Measurements from ENCODE around the gene COL6A2.
"Not testable (repeated sequence)": the region's sequence is repeated elsewhere in the genome, so short reads cannot be mapped to it uniquely, and the experiment has no call there.

Gene COL6A2

GRCh38 chr21:46135782-46136395 lies 38.0 kb downstream of the COL6A2 start:
- TF ChIP-seq CTCF (IDR thresholded peaks at IDR 0.05; ENCODE audit: low read depth, low read length, missing control alignments) = no peak
- H3K4me3 ChIP-seq (ENCODE audit: low read depth, low read length) = no peak overlapping the region
- DNase-seq (ENCODE audit: low read depth) = no peak

- H3K4me3 ChIP-seq (ENCODE audit: low read depth, low read length) = no peak overlapping the region
- no peak for TF ChIP-seq CTCF (IDR thresholded peaks at IDR 0.05; ENCODE audit: low read depth, low read length, missing control alignments)
- no peak for DNase-seq (ENCODE audit: low read depth)
Observed at GRCh38 chr21:46136739-46137349, 38.9 kb downstream of the COL6A2 start.

- no peak for DNase-seq (ENCODE audit: low read depth)
- no peak overlapping the region for H3K4me3 ChIP-seq (ENCODE audit: low read depth, low read length)
- no peak for TF ChIP-seq CTCF (IDR thresholded peaks at IDR 0.05; ENCODE audit: low read depth, low read length, missing control alignments)
Observed at GRCh38 chr21:46137908-46138307, 40.0 kb downstream of the COL6A2 start.

- DNase-seq (ENCODE audit: low read depth) = no peak
- H3K4me3 ChIP-seq (ENCODE audit: low read depth, low read length) = no peak overlapping the region
- TF ChIP-seq CTCF (IDR thresholded peaks at IDR 0.05; ENCODE audit: low read depth, low read length, missing control alignments) = no peak
Observed at GRCh38 chr21:46138383-46138970, 40.6 kb downstream of the COL6A2 start.

- DNase-seq (ENCODE audit: low read depth) = no peak
- TF ChIP-seq CTCF (IDR thresholded peaks at IDR 0.05; ENCODE audit: low read depth, low read length, missing control alignments) = no peak
- H3K4me3 ChIP-seq (ENCODE audit: low read depth, low read length) = no peak overlapping the region
Observed at GRCh38 chr21:46139686-46140085, 41.8 kb downstream of the COL6A2 start.

GRCh38 chr21:46140352-46141003 lies 42.6 kb downstream of the COL6A2 start:
- not testable (repeated sequence) for H3K4me3 ChIP-seq (ENCODE audit: low read depth, low read length); DNase-seq (ENCODE audit: low read depth)

GRCh38 chr21:46141767-46142581 lies 44.1 kb downstream of the COL6A2 start:
- no peak for TF ChIP-seq CTCF (IDR thresholded peaks at IDR 0.05; ENCODE audit: low read depth, low read length, missing control alignments)
- DNase-seq (ENCODE audit: low read depth) = no peak
- H3K4me3 ChIP-seq (ENCODE audit: low read depth, low read length) = no peak overlapping the region

All from GM12864 (cell line).